ENCODE measurements around the gene INPP5J. TPM values are rescaled to one million over a fixed set of nuclear protein-coding genes. Genes with fewer than 3 reads are reported as not detected.

The INPP5J gene
- total RNA-seq, 4 donors from 2014 or later: 0.54 to 5.3 (median 2.1) TPM

- TF ChIP-seq CTCF (IDR thresholded peaks at IDR 0.05) (no peak), POLR2AphosphoS5 (IDR thresholded peaks at IDR 0.05) (no peak), EP300 (IDR thresholded peaks at IDR 0.05) (no peak), POLR2A (IDR thresholded peaks at IDR 0.05) (no peak)
- Histone ChIP-seq H3K36me3 (peaks cover 0 to 100% of the 10 kb centered on the region in 2 donors), H3K9me3 (no peaks in the 10 kb centered on the region), H3K27ac (peak overlapping the region; percentile 86 to 100 (median 98)), H3K4me1 (peaks cover under 1 to 100% (median 38%) of the 10 kb centered on the region in 3 donors), H3K27me3 (no peaks in the 10 kb centered on the region), H3K4me3 (peak overlapping the region; percentile 41 to 65)
- ATAC-seq: no peak
- 7 to 60% methylated on average over 1 to 2 of the region's 9 CpGs for WGBS, 2 donors (ENCODE audit: low coverage in 1 of 2)
These were observed 30.6 kb upstream of the INPP5J start for GRCh38 chr22:31092161-31092560.

GRCh38 chr22:31093086-31093850, 29.5 kb upstream of the INPP5J start:
- peak overlapping the region; percentile 86 to 100 (median 98) for H3K27ac ChIP-seq
- H3K36me3 ChIP-seq: peaks cover 0 to 100% of the 10 kb centered on the region in 2 donors
- no peaks in the 10 kb centered on the region for H3K27me3 ChIP-seq
- peak overlapping the region; percentile 41 to 65 for H3K4me3 ChIP-seq
- TF ChIP-seq CTCF (IDR thresholded peaks at IDR 0.05): no peak
- TF ChIP-seq POLR2AphosphoS5 (IDR thresholded peaks at IDR 0.05): peak; percentile 58
- TF ChIP-seq POLR2A (IDR thresholded peaks at IDR 0.05): peak in 1 of 2 donors; percentile 3
- H3K4me1 ChIP-seq: peaks cover 2 to 100% (median 34%) of the 10 kb centered on the region in 3 donors
- WGBS, 2 donors (ENCODE audit: low coverage in 1 of 2): 24 to 37% methylated on average over 2 to 4 of the region's 33 CpGs
- peak; percentile 29 for ATAC-seq
- H3K9me3 ChIP-seq: no peaks in the 10 kb centered on the region

GRCh38 chr22:31094021-31094551, 28.7 kb upstream of the INPP5J start:
- peak overlapping the region; percentile 76 to 100 (median 98) for H3K27ac ChIP-seq
- ATAC-seq: no peak
- H3K4me1 ChIP-seq: peaks cover 4 to 100% (median 34%) of the 10 kb centered on the region in 3 donors

GRCh38 chr22:31094741-31095140, 28.0 kb upstream of the INPP5J start:
- WGBS, 2 donors (ENCODE audit: low coverage in 1 of 2): 40 to 62% methylated on average over 3 to 7 of the region's 7 CpGs
- peak overlapping the region; percentile 22 to 100 (median 98) for H3K27ac ChIP-seq
- TF ChIP-seq CTCF (IDR thresholded peaks at IDR 0.05) (no peak), EP300 (IDR thresholded peaks at IDR 0.05) (no peak), POLR2AphosphoS5 (IDR thresholded peaks at IDR 0.05) (no peak), POLR2A (IDR thresholded peaks at IDR 0.05) (no peak)
- peaks cover 5 to 100% (median 34%) of the 10 kb centered on the region in 3 donors for H3K4me1 ChIP-seq
- no peak for ATAC-seq
- H3K4me3 ChIP-seq: peak overlapping the region in 1 of 2 donors; percentile 65
- H3K36me3 ChIP-seq: peaks cover 0 to 100% of the 10 kb centered on the region in 2 donors
- no peaks in the 10 kb centered on the region for H3K9me3 ChIP-seq
- H3K27me3 ChIP-seq: no peaks in the 10 kb centered on the region

More at GRCh38 chr22:31094021-31094551, 28.7 kb upstream of the INPP5J start:
- TF ChIP-seq POLR2AphosphoS5 (IDR thresholded peaks at IDR 0.05) (peak; percentile 36), CTCF (IDR thresholded peaks at IDR 0.05) (no peak)
- Histone ChIP-seq H3K9me3 (no peaks in the 10 kb centered on the region), H3K27me3 (no peaks in the 10 kb centered on the region), H3K4me3 (peak overlapping the region; percentile 41 to 65), H3K36me3 (peaks cover 0 to 100% of the 10 kb centered on the region in 2 donors)
- WGBS, 2 donors (ENCODE audit: low coverage in 1 of 2): 40% methylated on average over 1 of the region's 5 CpGs; no CpG with 5 or more reads in 1 of the 2 donors
